ENCODE results near the gene LRFN3.

Gene LRFN3

DNA sequence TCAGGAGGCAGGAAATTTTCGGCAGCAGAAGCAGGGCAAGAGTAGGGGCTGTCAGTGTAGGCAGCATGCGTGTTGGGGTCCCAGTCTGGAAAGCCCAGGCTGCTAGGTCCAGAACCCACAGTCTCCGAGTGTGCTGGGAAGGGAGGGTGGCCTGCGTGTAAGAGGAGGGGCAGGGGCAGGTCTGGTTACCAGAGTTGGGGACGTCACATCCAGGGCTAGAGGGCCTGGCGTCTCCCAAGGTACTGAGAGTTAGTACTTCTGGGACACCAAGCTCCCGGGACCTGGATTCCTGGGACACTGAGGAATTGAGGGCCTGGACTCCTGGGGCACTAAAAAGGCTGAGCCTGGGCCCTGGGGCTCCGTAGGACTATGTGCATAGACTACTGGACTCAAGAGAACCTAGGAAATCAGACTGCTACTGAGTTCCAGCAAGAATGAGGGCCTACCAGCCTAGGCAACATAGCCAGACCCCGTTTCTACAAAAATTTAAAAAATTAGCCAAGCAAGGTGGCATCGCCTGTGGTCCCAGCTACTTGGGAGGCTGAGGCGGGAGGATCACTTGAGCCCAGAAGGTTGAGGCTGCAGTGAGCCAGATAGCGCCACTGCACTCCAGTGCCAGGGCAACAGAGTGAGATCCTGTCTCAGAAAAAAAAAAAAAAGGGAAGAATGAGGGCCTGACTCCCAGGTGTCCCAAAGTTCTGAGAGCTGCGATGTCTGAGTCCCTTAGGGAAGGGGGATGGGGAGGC lies 38.3 kb upstream of the LRFN3 start:
- peaks cover 24% of the 10 kb centered on the region; the same call in 1 of the 2 replicates for H3K36me3 ChIP-seq (ENCODE audit: insufficient read depth, low read length)
- H3F3A ChIP-seq (ENCODE audit: low read depth), result no peaks in the 10 kb centered on the region
- no peaks in the 10 kb centered on the region for H3K9me3 ChIP-seq (ENCODE audit: insufficient read depth, low read depth, low read length)
- peaks cover 9% of the 10 kb centered on the region for H4K20me1 ChIP-seq (ENCODE audit: insufficient read depth, low read length, poor library complexity, severe bottlenecking)
- peak overlapping the region; percentile 82 for H3K4me3 ChIP-seq (ENCODE audit: low read length, poor library complexity, severe bottlenecking)
- H3K4me2 ChIP-seq (ENCODE audit: low read depth, low read length, poor library complexity, severe bottlenecking), result peak overlapping the region; percentile 91
- no peak overlapping the region for H2AFZ ChIP-seq (ENCODE audit: low read length)
- peak overlapping the region; percentile 88 for H3K9ac ChIP-seq (ENCODE audit: low read depth, low read length, poor library complexity, severe bottlenecking)
- peaks cover 42% of the 10 kb centered on the region for H3K79me2 ChIP-seq (ENCODE audit: insufficient read depth, low read length)
- peaks cover 37% of the 10 kb centered on the region for H3K4me1 ChIP-seq (ENCODE audit: insufficient read depth, low read length, poor library complexity, severe bottlenecking)
- no peak for TF ChIP-seq CTCF (conservative IDR thresholded peaks at IDR 0.05; ENCODE audit: low read length)
- TF ChIP-seq EZH2phosphoT487 (IDR thresholded peaks at IDR 0.05; ENCODE audit: borderline replicate concordance), result no peak
- no peaks in the 10 kb centered on the region for H3K27me3 ChIP-seq (ENCODE audit: insufficient read depth, low read length, poor library complexity, severe bottlenecking)
- no peaks in the 10 kb centered on the region for H3K9me2 ChIP-seq (replicated peaks; ENCODE audit: low read depth, low read length)

DNA sequence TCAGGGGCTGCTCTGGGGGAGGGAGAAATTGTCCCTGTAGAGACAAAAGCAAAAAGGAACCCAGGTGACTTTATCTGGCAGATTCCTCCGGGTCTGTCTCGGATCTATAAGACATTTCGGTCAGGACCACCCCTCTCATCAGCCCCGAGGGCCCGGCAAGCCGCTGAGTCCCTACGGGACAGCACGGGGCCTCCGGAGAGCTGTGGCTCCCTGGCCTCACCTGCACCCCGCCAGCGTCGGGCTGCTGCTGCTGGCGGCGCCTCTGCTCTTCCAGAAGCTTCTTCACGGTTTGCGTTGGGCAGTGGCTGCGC lies 37.7 kb upstream of the LRFN3 start:
- no peak for TF ChIP-seq CTCF (conservative IDR thresholded peaks at IDR 0.05; ENCODE audit: low read length)
- TF ChIP-seq EZH2phosphoT487 (IDR thresholded peaks at IDR 0.05; ENCODE audit: borderline replicate concordance), result no peak
- Histone ChIP-seq H3K4me3 (ENCODE audit: low read length, poor library complexity, severe bottlenecking) (peak overlapping the region; percentile 82), H3K9ac (ENCODE audit: low read depth, low read length, poor library complexity, severe bottlenecking) (peak overlapping the region; percentile 88)

DNA sequence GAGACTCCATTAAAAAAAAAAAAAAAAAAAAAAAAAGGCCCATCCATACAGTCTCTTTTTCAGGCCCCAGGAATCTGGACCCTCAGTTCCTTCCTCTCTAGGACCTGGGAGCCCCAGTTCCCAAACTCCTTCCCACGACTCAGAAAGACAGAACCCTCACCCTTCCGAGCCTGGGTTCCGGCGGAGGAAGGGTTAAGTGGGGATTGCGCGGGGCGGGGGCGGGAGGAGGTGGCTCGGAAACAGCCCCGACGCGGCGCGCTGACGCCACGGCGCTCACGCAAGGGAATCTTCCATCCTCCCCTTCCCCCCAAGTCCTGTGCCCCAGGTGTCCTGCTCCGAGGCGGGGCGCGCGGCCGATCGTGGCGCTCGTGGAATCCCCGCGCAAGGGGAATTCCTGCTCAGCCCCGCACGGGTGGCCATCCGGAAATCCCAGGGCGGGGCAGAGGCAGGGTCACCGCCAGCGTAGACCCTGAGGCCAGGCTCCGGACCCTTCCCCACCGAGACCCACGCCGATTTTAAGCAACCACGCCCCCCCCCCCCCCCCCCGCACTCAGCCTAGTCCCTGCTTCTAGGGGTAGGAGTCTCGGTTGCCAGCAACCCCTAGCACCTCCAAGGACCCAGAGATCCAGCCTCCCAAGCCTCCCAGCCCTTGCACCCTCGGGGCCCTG lies 36.5 kb upstream of the LRFN3 start:
- H3K27me3 ChIP-seq (ENCODE audit: insufficient read depth, low read length, poor library complexity, severe bottlenecking), result no peaks in the 10 kb centered on the region
- H3K9me3 ChIP-seq (ENCODE audit: insufficient read depth, low read depth, low read length), result no peaks in the 10 kb centered on the region
- no peaks in the 10 kb centered on the region for H3F3A ChIP-seq (ENCODE audit: low read depth)
- H3K4me3 ChIP-seq (ENCODE audit: low read length, poor library complexity, severe bottlenecking), result peak overlapping the region; percentile 82
- no peak for TF ChIP-seq EZH2phosphoT487 (IDR thresholded peaks at IDR 0.05; ENCODE audit: borderline replicate concordance)
- TF ChIP-seq CTCF (conservative IDR thresholded peaks at IDR 0.05; ENCODE audit: low read length), result no peak
- peak overlapping the region; percentile 88 for H3K9ac ChIP-seq (ENCODE audit: low read depth, low read length, poor library complexity, severe bottlenecking)
- no peaks in the 10 kb centered on the region for H3K9me2 ChIP-seq (replicated peaks; ENCODE audit: low read depth, low read length)
- peaks cover 45% of the 10 kb centered on the region for H3K79me2 ChIP-seq (ENCODE audit: insufficient read depth, low read length)
- peaks cover 50% of the 10 kb centered on the region for H3K4me1 ChIP-seq (ENCODE audit: insufficient read depth, low read length, poor library complexity, severe bottlenecking)
- peak overlapping the region; percentile 91 for H3K4me2 ChIP-seq (ENCODE audit: low read depth, low read length, poor library complexity, severe bottlenecking)
- peak overlapping the region; percentile 85 for H2AFZ ChIP-seq (ENCODE audit: low read length)
- peaks cover 9% of the 10 kb centered on the region for H4K20me1 ChIP-seq (ENCODE audit: insufficient read depth, low read length, poor library complexity, severe bottlenecking)
- H3K36me3 ChIP-seq (ENCODE audit: insufficient read depth, low read length), result peaks cover 20% of the 10 kb centered on the region; the same call in 1 of the 2 replicates

More for the DNA sequence above, 37.7 kb upstream of the LRFN3 start:
- Histone ChIP-seq H3K79me2 (ENCODE audit: insufficient read depth, low read length) (peaks cover 45% of the 10 kb centered on the region), H3K9me3 (ENCODE audit: insufficient read depth, low read depth, low read length) (no peaks in the 10 kb centered on the region), H3K27me3 (ENCODE audit: insufficient read depth, low read length, poor library complexity, severe bottlenecking) (no peaks in the 10 kb centered on the region), H3K4me1 (ENCODE audit: insufficient read depth, low read length, poor library complexity, severe bottlenecking) (peaks cover 43% of the 10 kb centered on the region), H3K4me2 (ENCODE audit: low read depth, low read length, poor library complexity, severe bottlenecking) (peak overlapping the region; percentile 91), H3K36me3 (ENCODE audit: insufficient read depth, low read length) (peaks cover 20% of the 10 kb centered on the region; the same call in 1 of the 2 replicates), H3F3A (ENCODE audit: low read depth) (no peaks in the 10 kb centered on the region), H2AFZ (ENCODE audit: low read length) (peak overlapping the region; percentile 85), H4K20me1 (ENCODE audit: insufficient read depth, low read length, poor library complexity, severe bottlenecking) (peaks cover 9% of the 10 kb centered on the region), H3K9me2 (replicated peaks; ENCODE audit: low read depth, low read length) (no peaks in the 10 kb centered on the region)
